Fibroblast of lung (primary cell): ENCODE measurements around the gene ZNF638. TPM values are rescaled to one million over a fixed set of nuclear protein-coding genes. Genes with fewer than 3 reads are reported as not detected.

ENCODE experiments used
- DNase-seq, 2 donors: peaks; one replicate each; pipeline versions ENCODE4 v3.0.0 to v3.0.0-alpha.2; 2010; ENCODE audit warnings: low read depth in 2 of 2
- H2AFZ ChIP-seq: 2 replicates; pipeline ENCODE4 v1.5.1; 2012; ENCODE audit warnings: low read length, control low read depth, inconsistent platforms
- H3K27ac ChIP-seq: 2 replicates; pipeline ENCODE4 v1.5.1; 2011; ENCODE audit warnings: low read length, control low read depth; ENCODE audit not compliant: insufficient read depth
- H3K27me3 ChIP-seq: 2 replicates; pipeline ENCODE4 v1.5.1; 2011; ENCODE audit warnings: mild to moderate bottlenecking, low read length; ENCODE audit not compliant: control insufficient read depth, insufficient read depth
- H3K36me3 ChIP-seq: 2 replicates; pipeline ENCODE4 v1.5.1; 2011; ENCODE audit warnings: low read length; ENCODE audit not compliant: control insufficient read depth, insufficient read depth
- H3K4me1 ChIP-seq: 2 replicates; pipeline ENCODE4 v1.5.1; 2011; ENCODE audit warnings: low read length; ENCODE audit not compliant: control insufficient read depth, insufficient read depth; ENCODE audit errors: extremely low read depth
- H3K4me2 ChIP-seq: 2 replicates; pipeline ENCODE4 v1.5.1; 2011; ENCODE audit warnings: low read length, control low read depth; ENCODE audit not compliant: insufficient read depth; ENCODE audit errors: extremely low read depth
- H3K4me3 ChIP-seq, 4 experiments: fragments of 200-600 bp in 1 of 4; sonication (generic) in 1 of 4; replicated peaks in 1 of 4; 2 replicates each; pipeline ENCODE4 v1.5.1; 2011 to 2016; ENCODE audit warnings: low read length in 4 of 4, low read depth in 3 of 4, mild to moderate bottlenecking in 3 of 4, control low read depth in 2 of 4, inconsistent platforms in 1 of 4, mixed read lengths in 1 of 4; ENCODE audit not compliant: insufficient read depth in 1 of 4; ENCODE audit errors: control extremely low read depth in 1 of 4
- H3K79me2 ChIP-seq: 2 replicates; pipeline ENCODE4 v1.5.1; 2012; ENCODE audit warnings: mild to moderate bottlenecking, low read length, inconsistent platforms; ENCODE audit not compliant: control insufficient read depth, insufficient read depth
- H3K9ac ChIP-seq: 2 replicates; pipeline ENCODE4 v1.5.1; 2011; ENCODE audit warnings: mild to moderate bottlenecking, low read length, control low read depth; ENCODE audit not compliant: insufficient read depth
- H3K9me3 ChIP-seq: 2 replicates; pipeline ENCODE4 v1.5.1; 2012; ENCODE audit warnings: low read depth, low read length; ENCODE audit not compliant: control insufficient read depth, insufficient read depth
- H4K20me1 ChIP-seq: 2 replicates; pipeline ENCODE4 v1.5.1; 2011; ENCODE audit warnings: low read length; ENCODE audit not compliant: control insufficient read depth, insufficient read depth; ENCODE audit errors: extremely low read depth
- CTCF ChIP-seq, 2 donors: IDR thresholded peaks in 1 of 2; conservative IDR thresholded peaks in 1 of 2; 1 replicate in 1 of 2; 2 replicates in 1 of 2; pipeline ENCODE4 v1.5.1; 2011 to 2012; ENCODE audit warnings: low read length in 2 of 2, control low read depth in 1 of 2, inconsistent platforms in 1 of 2, low read depth in 1 of 2, mild to moderate bottlenecking in 1 of 2
- EZH2 ChIP-seq: IDR thresholded peaks from 2 replicates; pipeline ENCODE4 v1.5.1; 2012; ENCODE audit warnings: low read length, control low read depth, mild to moderate bottlenecking; ENCODE audit errors: missing control alignments
- polyA plus RNA-seq, 2 donors: library from polyadenylated mRNA; depleted of rRNA in 1 of 2; stranded (reverse) in 1 of 2; unstranded in 1 of 2; fragments of >200 nt; gene quantifications; 2 replicates each; pipeline ENCODE4 v1.2.1, GENCODE V29; 2011 to 2012; ENCODE audit warnings: missing spikeins in 1 of 2
- total RNA-seq: library from RNA; depleted of rRNA; stranded (reverse); fragments of >200 nt; gene quantifications from 2 replicates; pipeline ENCODE4 v1.2.1, GENCODE V29; 2014

ZNF638 gene
- total and polyA plus RNA-seq, 2 donors (not counting 1 experiment from before 2014, with no cell fraction given) = 63.8 to 190 TPM

- H3K4me2 ChIP-seq = no peak overlapping the region
Measured at GRCh38 chr2:71422786-71423185, 91.2 kb downstream of the ZNF638 start.

GRCh38 chr2:71423817-71424420 is 92.3 kb downstream of the ZNF638 start:
- peaks cover 2% of the 10 kb centered on the region for H3K36me3 ChIP-seq
- no peaks in the 10 kb centered on the region for H3K79me2 ChIP-seq
- no peaks in the 10 kb centered on the region for H3K4me1 ChIP-seq
- no peaks in the 10 kb centered on the region for H3K9me3 ChIP-seq
- TF ChIP-seq EZH2 (no peak), CTCF (conservative IDR thresholded peaks at IDR 0.05 in 1 of 2, IDR thresholded peaks at IDR 0.05 in 1 of 2; ENCODE audit: low read depth in 1 of 2, low read length in 2 of 2) (no peak)
- H3K27ac ChIP-seq = no peak overlapping the region
- no peaks in the 10 kb centered on the region for H3K27me3 ChIP-seq
- H2AFZ ChIP-seq = no peak overlapping the region
- no peak overlapping the region for H3K9ac ChIP-seq
- no peaks in the 10 kb centered on the region for H4K20me1 ChIP-seq
- DNase-seq = no peak
- H3K4me2 ChIP-seq = no peak overlapping the region
- H3K4me3 ChIP-seq = no peak overlapping the region

More at GRCh38 chr2:71422786-71423185, 91.2 kb downstream of the ZNF638 start:
- Histone ChIP-seq H4K20me1 (no peaks in the 10 kb centered on the region), H3K27ac (no peak overlapping the region), H3K9ac (no peak overlapping the region), H3K4me1 (no peaks in the 10 kb centered on the region), H3K4me3 (no peak overlapping the region), H3K36me3 (peaks cover under 1% of the 10 kb centered on the region), H3K9me3 (no peaks in the 10 kb centered on the region), H3K79me2 (no peaks in the 10 kb centered on the region), H2AFZ (no peak overlapping the region), H3K27me3 (no peaks in the 10 kb centered on the region)
- no peak for DNase-seq
- TF ChIP-seq EZH2 (no peak), CTCF (conservative IDR thresholded peaks at IDR 0.05 in 1 of 2, IDR thresholded peaks at IDR 0.05 in 1 of 2; ENCODE audit: low read depth in 1 of 2, low read length in 2 of 2) (no peak)

- H3K36me3 ChIP-seq = peaks cover 5% of the 10 kb centered on the region
- H3K4me2 ChIP-seq = no peak overlapping the region
- H3K27ac ChIP-seq = no peak overlapping the region
- H3K4me1 ChIP-seq = no peaks in the 10 kb centered on the region
- no peaks in the 10 kb centered on the region for H3K27me3 ChIP-seq
- DNase-seq = no peak
- no peaks in the 10 kb centered on the region for H3K79me2 ChIP-seq
- no peak overlapping the region for H3K4me3 ChIP-seq
- no peaks in the 10 kb centered on the region for H3K9me3 ChIP-seq
- TF ChIP-seq EZH2 = no peak
- TF ChIP-seq CTCF (conservative IDR thresholded peaks at IDR 0.05 in 1 of 2, IDR thresholded peaks at IDR 0.05 in 1 of 2; ENCODE audit: low read depth in 1 of 2, low read length in 2 of 2) = no peak
- no peak overlapping the region for H3K9ac ChIP-seq
- no peak overlapping the region for H2AFZ ChIP-seq
- H4K20me1 ChIP-seq = no peaks in the 10 kb centered on the region
Measured at GRCh38 chr2:71426721-71427120, 95.1 kb downstream of the ZNF638 start.
